Measurements from ENCODE around the gene ST3GAL3.

The ST3GAL3 gene

DNA sequence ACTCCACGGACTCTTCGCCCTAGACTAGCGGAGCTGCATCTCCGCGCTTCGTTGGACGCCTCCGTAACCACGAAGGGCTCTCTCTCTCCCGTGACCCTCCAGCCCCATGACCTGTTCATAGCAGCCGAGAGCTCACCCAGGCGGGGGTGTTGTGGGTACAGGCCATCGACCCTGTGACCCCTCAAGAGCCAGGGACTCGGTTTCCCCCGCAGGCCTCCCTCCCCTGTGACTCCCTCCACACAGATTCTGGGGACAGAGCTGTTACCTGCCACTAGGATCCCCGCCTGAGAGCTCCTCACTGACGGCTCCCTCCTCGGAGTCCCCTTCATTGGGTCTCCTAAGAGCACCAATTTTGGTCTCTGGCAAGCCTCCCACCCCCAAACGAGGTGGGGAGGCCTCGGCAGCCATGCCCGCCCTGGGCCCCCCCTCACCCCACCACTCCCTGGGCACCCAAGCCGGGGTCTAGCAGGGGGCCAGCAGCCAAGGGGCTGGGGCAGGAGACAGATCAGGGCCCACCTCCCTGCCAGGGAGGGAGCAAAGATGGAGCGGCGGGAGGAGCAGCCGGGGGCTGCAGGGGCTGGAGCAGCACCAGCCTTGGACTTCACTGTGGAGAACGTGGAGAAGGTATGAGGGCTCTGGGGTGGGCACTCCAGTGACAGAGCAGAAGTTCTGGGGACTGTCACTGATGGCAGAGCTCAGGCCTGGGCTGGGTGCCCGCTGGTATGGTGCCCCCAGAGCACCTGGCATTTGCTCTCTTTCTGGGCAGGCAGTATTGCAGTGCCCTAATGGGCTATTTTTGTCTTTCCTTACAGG is 239.9 kb downstream of the ST3GAL3 start:
- DNase-seq, result no peak

DNA sequence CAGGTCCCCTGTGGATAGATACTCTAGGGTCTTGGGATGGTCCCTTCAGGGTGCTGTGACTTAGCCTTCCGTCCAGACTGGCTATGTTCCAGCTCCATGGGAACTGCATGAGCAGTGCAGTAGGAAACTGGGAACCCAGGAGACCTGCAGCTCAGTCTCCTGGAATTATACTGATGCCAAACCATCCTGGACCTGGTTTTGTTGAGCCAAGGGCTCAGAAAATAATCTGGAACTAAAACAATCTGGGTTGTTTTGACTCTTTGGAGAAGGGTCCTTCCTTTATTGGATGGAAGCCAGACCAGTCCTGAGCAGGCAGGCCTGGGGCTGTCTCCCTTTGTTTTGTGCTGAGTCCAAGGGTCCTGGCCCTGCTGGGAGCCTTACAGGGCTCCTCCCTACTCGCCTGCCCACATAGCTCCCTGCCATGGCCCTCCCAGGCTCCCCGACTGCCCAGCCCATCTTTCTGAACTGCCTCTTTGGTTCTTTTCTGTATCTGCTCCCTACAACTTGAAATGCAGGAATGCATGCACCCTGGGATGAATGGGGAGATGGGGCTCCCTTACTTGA is 240.6 kb downstream of the ST3GAL3 start:
- no peak for DNase-seq

DNA sequence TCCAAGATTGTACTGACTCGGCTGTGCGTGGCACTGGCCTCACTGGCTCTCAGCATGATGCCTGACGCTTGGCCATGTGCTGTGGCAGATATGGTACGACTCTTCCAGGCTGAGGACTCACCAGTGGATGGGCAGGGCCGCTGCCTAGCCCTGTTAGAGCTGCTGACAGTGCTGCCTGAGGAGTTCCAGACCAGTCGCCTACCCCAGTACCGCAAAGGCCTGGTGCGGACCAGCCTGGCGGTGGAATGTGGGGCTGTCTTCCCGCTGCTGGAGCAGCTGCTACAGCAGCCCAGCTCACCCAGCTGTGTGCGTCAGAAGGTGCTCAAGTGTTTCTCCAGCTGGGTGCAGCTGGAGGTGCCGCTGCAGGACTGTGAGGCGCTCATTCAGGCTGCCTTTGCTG is 242.3 kb downstream of the ST3GAL3 start:
- no peak for DNase-seq

DNA sequence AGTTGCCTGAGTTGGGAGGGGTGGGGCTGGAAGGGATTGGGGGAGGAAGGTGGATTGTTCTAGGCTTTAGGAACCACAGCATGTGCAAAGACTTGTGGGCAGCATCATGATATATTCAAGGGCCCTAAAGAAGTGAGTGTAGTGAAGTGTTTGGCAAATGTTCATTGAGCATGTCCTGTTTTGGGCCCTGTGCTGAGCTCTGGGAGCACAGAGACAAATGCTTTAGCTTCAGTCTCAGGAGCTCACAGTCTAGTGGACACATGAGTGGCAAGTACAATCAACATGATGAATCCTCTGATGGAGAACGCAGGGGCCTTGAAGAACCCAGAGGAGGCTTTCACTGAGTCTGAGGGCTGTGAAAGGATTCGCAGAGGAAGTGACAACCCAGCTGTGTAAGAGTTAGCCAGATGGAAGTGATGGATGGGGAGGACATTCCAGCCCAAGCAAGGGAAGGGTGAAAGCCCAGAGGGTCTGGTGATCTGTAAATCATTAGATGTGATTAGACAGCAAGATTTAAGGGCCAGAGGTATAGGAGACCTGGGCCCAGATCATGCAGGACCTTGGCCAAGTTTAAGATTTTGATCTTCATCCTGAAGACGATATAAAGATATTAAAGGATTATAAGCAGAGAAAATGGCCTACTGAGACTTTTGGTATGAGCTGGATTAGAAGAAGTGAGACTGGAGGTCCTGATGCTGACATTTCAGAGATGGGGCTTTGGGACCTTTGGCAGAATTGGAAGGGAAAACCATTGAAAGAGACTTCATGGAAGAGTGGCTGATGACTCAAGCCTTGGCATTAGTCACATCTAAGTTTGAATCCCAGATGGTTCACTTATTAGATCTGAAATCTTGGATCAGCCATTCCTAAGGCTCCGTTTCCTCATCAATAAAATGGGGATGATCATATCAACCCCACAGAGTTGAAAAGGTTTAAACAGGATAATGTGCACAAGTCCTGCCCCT is 244.0 kb downstream of the ST3GAL3 start:
- DNase-seq, result no peak

DNA sequence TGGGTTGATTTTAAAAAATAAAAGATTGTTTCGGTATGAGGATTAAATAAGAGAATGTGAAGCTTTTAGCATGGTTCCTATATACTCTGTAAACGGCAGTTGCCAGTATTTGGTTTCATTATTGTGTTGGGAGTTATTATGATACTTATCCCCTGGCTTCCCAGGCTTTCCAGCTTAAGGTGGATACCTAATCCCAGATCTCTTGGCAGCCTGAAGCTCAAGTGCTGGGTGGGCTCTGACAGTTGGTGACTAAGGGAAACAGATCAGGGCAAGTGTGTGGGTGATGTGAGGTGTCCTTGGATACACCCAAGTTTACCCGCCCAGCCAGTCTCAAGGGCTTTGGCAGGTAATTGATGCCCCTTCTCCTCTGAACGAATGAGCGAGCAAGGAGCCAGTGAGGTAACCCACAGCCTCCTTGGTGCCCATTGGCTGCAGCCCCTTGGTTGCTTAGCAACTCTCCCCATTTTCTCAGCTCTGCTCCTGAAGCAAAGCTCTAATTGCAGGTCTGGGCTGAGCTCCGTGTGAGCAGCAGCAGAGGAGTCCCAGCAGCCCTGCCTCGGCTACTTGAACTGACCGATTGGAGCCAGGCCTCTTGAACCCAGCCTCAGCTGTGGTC is 245.5 kb downstream of the ST3GAL3 start:
- no peak for DNase-seq

DNA sequence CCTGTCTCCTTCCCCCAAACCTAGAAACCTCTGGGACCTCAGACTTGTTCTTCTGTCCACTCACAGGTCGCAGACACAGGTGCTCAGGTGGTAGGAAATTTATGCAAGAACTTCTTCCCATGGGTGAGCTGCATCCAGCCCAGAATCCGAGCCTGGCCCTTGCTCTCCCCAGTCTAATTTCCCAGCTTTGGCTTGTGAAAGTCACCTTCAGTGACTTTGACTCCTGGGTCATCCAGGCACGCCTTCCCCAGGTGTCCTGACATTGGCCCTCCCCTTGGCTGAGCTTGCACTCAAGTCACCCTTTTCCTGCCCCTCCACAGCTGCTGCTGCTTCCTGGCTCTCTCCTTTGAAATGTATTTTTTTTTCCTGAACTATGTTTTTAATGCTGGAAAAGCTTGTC is 246.0 kb downstream of the ST3GAL3 start:
- DNase-seq, result no peak

DNA sequence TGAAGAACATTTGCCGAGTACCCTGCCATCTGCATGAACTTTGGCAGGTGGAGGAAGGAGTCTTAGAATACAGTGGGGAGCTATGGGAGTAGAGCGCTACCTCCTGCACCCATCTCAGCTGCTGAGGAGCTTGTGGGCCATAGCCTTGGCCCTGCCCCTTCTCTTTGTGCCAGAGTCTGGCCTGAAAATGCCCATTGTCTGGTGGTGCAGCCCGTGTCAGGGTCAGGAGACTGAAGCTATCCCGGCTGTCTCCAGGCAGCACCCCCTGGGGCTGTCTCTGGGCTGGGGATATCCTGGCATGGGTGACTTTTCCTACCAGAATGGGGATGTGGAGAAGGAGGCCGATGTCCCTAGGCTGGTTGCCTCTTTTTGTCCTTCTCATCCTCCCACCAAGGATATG is 246.7 kb downstream of the ST3GAL3 start:
- DNase-seq, result no peak

DNA sequence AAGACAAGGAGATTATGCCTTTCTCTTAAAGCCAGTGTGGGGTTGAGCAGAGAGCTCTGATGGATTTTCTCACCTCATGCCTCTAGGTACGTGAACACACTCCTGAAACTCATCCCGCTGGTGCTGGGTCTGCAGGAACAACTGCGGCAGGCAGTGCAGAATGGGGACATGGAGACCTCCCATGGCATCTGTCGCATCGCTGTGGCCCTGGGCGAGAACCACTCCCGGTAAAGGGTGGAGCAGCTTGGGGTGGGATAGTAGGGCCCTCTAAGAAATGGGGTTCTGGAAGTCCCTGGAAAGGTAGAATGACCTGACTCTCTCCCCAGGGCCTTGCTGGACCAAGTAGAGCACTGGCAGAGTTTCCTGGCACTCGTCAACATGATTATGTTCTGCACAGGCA is 248.9 kb downstream of the ST3GAL3 start:
- DNase-seq, result no peak

DNA sequence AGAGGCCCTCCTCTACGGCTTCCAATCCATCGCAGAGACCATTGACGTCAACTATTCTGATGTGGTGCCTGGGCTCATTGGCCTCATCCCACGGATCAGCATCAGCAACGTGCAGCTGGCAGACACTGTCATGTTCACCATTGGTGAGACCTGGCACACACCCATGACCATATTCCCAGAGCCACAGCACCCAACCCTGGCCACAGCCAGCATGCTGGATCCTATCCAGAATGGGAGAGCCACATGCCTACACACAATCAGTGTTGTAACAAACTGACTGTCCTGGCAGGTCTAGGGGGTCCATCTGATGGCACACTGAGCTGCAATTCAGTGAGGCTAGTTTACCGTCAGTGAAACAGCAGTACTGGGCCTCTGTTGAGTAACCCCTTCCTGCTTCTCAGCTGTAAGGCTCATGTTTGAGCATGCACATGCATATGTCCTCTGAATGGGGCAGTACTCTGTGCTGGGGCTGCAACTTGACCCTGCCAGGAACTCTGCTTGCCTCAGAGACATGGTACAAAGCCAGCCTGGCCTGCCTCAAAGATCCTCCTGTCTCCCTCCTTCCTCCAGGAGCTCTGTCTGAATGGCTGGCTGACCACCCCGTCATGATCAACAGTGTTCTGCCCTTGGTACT is 250.2 kb downstream of the ST3GAL3 start:
- DNase-seq, result no peak

DNA sequence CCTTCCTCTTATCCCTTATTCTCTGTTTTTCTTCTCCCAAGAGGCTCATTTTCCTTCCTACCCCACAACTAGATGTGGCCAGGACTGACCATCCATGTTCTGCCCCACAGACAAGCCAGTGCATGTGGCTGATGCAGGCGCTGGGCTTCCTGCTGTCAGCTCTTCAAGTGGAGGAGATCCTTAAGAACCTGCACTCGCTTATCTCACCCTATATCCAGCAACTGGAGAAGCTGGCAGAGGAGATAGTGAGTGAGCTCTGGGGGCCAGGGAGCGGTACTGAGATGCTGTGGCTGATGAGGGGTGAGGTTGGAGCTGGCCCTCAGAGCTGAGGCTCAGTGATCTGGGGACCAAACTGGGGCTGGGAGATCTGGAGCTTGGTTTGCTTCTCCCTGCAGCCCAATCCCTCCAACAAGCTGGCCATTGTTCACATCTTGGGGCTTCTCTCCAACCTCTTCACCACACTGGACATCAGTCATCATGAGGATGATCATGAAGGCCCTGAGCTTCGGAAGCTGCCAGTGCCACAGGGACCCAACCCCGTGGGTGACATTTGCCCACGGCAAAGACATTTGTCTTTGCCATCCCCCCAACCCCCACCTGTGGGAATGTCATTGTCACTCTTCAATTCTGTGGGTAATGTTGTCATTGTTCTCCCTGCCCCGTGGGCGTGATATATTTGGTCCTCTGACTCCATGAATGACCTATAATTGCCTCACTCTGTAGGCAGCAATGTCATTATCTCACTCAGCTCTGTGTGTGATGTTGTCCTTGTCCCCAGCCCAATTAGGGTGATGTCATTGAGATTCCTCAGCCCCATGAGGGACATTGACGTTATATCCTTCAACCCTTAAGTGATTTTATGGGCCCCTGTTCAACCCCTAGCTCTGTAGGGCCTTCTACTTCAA is 251.3 kb downstream of the ST3GAL3 start:
- no peak for DNase-seq

DNA sequence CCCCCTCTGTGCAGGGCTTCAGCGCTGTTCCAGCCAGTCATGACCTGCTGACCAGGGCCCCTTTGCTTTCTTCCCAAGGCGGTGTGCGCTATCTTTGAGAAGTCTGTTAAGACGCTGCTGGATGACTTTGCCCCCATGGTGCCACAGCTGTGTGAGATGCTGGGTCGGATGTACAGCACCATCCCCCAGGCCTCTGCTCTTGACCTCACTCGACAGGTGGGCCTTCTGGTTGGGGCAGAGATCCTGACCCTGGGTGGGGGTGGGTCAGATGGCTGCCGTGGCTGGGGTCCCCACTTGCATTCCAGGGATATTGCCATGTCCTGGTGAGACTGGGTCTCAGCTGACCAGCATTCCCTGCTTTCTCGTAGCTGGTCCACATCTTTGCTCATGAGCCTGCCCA is 253.5 kb downstream of the ST3GAL3 start:
- no peak for DNase-seq

DNA sequence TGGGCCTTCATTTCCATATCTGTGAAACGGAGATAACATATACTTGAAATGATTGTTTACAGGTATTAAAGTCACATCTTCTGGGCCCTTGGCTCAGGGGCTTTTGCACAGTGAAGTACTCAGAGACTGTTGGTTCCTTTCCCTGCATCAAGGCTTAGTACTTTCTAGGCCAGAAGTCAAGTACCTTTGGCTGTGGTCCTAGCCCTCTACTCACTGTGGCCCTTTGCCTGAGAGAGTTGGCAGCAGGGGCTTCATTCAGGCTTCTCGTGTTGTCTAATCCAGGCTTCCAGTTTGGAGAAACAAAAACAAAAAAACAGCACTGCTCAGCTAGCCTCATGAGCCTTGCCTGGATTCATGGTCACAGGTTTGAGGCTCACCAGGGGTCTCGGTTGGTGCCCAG is 254.4 kb downstream of the ST3GAL3 start:
- no peak for DNase-seq

DNA sequence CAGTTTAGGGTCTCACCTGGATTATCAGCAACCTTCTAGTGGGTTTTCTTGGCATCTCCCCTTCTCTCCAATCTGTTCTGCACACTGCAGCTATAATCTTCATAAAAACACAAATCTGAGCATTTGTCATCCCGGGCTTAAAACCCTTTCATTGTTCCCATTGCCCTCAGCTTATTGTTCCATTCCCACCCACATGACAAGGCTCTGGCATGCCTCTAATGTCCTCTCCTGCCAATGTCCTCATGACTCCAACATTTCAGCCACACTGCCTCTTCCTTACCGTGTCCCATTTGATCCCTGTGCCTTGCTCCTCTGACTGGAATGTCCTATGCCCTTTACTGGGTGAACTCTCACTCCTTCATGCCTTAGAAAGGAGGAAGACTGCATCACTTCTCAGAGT is 255.0 kb downstream of the ST3GAL3 start:
- no peak for DNase-seq

DNA sequence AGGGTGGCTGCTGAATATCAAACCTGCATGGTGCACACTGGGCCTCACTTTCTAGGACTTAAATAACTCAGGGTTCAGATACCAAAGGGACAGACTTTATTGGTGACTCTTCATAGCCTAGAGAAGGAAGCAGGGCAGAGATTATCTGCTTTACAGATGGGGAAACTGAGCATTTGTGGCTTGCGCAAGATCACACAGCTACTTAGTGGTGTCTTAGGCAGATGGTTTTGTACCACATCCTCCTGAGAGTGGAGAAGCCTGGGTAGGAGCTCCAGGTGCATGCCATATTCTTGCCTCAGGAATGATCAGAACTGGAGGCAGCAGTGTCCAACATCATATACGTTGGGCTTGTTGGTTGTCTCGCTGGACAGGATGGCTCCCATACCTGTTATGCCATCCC is 255.7 kb downstream of the ST3GAL3 start:
- no peak for DNase-seq

DNA sequence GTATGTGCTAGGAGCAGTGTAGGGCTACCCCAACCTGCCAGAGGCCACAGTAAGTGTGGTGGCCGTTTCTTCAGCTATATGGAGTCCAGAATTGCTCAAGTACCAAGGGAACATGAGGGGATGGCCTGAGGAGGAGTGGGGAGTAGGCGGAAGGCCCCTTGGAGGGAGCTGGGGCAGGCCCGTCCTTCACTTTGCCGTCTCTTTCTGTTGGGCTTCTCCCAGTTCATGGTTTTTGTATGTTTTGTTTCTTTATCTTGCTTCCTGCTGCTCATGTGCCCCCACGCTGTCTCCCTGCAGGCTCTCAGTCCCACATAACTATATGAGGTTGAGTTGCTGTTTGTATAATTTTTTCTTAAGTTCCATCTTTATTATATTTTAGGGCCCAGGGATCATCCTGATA is 256.6 kb downstream of the ST3GAL3 start:
- DNase-seq, result no peak

DNA sequence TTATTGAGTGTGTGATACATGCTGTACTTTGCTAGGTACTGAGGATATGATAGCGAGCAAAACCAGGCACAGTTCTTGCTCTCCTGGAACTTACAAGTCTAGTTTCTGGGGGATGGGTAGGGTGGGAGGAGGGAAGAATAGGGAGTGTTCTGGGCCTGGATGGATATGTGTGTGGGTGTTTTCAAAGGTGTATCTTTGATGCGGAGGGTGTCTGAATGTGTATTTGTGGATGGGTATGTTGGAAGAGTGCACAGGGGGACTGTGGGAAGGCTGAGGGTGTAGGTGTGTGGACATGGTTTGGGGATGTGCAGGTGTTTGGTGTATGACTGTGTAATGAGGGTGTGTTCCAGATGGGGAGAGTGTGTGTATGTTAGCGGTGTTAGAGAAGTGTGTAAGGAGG is 258.0 kb downstream of the ST3GAL3 start:
- no peak for DNase-seq

DNA sequence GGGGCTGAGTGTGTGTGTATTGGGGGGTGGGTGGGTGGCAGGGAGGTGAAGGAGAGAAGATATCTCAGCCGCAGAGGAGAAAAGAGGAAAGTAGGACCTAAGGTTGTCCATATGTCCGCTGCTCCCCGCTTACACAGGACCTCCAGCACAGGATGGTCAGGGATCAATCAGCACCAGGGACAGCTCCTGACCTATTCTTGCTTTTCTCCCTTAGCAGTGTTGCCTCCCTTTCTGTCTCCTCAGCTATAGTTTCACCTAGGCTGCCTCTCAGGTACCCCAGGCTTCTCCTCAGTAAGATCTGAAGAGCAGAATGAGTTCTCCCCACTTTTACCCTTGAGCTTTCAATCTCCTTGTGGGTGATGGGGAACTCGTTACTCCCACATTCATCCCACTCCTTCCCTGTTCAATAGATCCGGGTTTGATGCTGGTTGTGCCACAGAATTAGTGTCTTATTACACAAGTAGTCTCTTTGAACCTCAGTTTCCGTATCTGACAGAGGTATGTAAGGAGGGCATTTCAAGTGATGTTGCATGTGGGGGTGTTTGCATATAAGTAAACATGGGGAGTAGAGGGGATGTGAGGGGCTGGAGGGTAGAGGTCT is 261.1 kb downstream of the ST3GAL3 start:
- no peak for DNase-seq

DNA sequence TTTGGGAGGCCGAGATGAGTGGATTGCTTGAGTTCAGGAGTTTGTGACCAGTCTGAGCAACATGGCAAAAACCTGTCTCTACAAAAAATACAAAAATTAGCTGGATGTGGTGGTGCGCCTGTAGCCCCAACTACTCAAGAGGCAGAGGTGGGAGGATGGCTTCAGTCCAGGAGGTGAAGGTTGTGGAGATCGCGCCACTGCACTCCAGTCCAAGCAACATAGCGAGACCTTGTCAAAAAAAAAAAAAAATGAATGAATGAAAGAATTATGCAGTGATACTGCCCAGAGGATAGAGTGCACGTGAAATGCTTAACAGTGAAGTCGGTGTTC is 262.0 kb downstream of the ST3GAL3 start:
- DNase-seq, result no peak

DNA sequence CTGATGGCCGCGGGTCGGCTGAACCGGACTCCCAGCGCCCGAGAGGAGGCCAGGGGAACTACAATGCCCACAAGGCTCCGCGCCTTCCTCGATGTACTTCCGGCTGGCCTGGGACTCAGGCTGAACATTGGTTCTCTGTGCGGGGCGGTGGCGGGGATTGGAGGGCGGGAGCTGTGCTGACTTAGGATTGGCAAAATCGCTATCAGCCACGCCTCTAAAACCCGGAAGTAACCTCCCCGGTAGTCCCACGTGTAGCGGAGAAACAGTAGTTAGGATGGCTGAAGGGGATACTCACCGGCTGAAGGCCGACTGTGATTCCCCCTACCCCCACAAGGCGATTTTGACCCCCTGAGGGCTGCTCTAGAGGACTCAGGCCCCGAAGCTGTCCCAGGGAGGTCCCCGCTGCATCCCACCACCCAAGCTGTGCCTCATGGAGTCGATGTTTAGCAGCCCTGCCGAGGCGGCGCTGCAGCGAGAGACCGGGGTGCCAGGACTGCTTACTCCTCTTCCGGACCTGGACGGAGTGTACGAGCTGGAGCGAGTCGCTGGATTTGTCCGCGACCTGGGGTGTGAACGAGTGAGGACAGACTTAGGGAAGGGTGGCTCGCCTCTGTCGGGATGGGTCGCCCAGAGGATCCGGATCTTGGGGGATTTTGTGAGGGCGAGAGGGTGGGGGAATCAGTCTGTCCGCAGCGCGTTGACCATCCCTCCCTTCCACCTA is 262.6 kb downstream of the ST3GAL3 start, which contains the start of gene DPH2:
Gene DPH2, plus strand, starts transcription at position 265 of the 721 bp plus-strand sequence. Its CDS starts 166 bp downstream, at position 431.
- peak; percentile 98 for DNase-seq

DNA sequence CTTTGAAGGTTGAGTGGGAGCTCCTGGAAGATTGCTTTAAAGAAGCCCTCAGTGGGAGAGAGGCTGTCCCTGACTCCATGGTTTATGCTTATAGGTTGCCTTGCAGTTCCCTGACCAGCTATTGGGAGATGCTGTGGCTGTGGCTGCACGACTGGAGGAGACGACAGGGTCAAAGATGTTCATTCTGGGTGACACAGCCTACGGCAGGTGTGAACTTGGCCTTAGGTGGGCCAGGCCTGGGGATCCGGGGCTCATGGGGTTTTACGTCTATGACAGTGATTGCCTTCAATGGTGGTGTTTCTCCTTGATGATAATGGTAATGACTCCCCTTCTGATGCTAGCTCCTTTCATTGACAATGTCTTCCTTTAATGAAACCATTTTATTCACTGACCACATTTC is 263.2 kb downstream of the ST3GAL3 start:
- DNase-seq, result no peak

DNA sequence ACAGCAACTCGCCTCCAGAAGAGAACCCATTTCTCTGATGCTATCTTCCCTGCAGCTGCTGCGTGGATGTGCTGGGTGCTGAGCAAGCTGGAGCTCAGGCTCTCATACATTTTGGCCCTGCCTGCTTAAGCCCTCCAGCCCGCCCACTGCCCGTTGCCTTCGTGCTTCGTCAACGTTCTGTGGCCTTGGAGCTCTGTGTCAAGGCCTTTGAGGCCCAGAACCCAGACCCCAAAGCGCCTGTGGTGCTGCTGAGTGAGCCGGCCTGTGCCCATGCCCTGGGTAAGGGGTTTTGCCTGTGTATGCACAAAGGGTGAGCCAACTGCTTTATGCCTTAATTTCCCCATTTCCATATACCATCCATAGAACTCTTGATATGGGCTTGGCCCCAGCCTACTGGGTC is 263.6 kb downstream of the ST3GAL3 start:
- DNase-seq, result no peak

Measured in inflammatory macrophage treated with lipopolysaccharide for 4 hours (primary cell).